ENCODE results near the gene PLCB4.

- TF ChIP-seq CTCF (conservative IDR thresholded peaks at IDR 0.05; ENCODE audit: low read depth in 2 of 2) = no peak
- no peak for TF ChIP-seq POLR2AphosphoS5 (IDR thresholded peaks at IDR 0.05; ENCODE audit: low read depth)
- TF ChIP-seq EZH2phosphoT487 (IDR thresholded peaks at IDR 0.05; ENCODE audit: unreplicated experiment) = no peak
- no peak for TF ChIP-seq ZNF331 (CRISPR knock-in tag; IDR thresholded peaks at IDR 0.05; ENCODE audit: low read depth)
- TF ChIP-seq NANOG (IDR thresholded peaks at IDR 0.05; ENCODE audit: borderline replicate concordance) = no peak
- TF ChIP-seq EZH2 (IDR thresholded peaks at IDR 0.05; ENCODE audit: low read depth, unreplicated experiment) = no peak
- no peak for TF ChIP-seq JUNB (IDR thresholded peaks at IDR 0.05; ENCODE audit: unreplicated experiment)
- TF ChIP-seq, protein P1, sequence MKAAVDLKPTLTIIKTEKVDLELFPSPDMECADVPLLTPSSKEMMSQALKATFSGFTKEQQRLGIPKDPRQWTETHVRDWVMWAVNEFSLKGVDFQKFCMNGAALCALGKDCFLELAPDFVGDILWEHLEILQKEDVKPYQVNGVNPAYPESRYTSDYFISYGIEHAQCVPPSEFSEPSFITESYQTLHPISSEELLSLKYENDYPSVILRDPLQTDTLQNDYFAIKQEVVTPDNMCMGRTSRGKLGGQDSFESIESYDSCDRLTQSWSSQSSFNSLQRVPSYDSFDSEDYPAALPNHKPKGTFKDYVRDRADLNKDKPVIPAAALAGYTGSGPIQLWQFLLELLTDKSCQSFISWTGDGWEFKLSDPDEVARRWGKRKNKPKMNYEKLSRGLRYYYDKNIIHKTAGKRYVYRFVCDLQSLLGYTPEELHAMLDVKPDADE (IDR thresholded peaks at IDR 0.05) = no peak
- no peak for TF ChIP-seq STAT1 (IDR thresholded peaks at IDR 0.05; ENCODE audit: unreplicated experiment)
- TF ChIP-seq, protein P2, sequence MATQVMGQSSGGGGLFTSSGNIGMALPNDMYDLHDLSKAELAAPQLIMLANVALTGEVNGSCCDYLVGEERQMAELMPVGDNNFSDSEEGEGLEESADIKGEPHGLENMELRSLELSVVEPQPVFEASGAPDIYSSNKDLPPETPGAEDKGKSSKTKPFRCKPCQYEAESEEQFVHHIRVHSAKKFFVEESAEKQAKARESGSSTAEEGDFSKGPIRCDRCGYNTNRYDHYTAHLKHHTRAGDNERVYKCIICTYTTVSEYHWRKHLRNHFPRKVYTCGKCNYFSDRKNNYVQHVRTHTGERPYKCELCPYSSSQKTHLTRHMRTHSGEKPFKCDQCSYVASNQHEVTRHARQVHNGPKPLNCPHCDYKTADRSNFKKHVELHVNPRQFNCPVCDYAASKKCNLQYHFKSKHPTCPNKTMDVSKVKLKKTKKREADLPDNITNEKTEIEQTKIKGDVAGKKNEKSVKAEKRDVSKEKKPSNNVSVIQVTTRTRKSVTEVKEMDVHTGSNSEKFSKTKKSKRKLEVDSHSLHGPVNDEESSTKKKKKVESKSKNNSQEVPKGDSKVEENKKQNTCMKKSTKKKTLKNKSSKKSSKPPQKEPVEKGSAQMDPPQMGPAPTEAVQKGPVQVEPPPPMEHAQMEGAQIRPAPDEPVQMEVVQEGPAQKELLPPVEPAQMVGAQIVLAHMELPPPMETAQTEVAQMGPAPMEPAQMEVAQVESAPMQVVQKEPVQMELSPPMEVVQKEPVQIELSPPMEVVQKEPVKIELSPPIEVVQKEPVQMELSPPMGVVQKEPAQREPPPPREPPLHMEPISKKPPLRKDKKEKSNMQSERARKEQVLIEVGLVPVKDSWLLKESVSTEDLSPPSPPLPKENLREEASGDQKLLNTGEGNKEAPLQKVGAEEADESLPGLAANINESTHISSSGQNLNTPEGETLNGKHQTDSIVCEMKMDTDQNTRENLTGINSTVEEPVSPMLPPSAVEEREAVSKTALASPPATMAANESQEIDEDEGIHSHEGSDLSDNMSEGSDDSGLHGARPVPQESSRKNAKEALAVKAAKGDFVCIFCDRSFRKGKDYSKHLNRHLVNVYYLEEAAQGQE (IDR thresholded peaks at IDR 0.05; ENCODE audit: unreplicated experiment) = no peak
Observed at GRCh38 chr20:9286501-9287461, 217.9 kb downstream of the PLCB4 start.

Data from GM23338 (cell line).